Natural killer cell (primary cell): ENCODE results near the gene FARS2. TPM values are rescaled to one million over a fixed set of nuclear protein-coding genes. Genes with fewer than 3 reads are reported as not detected.
A peak's percentile ranks its signal among the peaks of the same experiment; 100 is the strongest.

Experiments
- ATAC-seq, 3 donors: fragments of 150-1000 bp in 2 of 3; fragments of 200-7000 bp in 1 of 3; cut with Tn5 transposase; 1 replicate in 1 of 3; 2 replicates in 2 of 3; pipeline ENCODE4 v1.10.0; 2021; ENCODE audit warnings: mild to moderate bottlenecking in 2 of 3, moderate library complexity in 2 of 3
- DNase-seq, 2 donors: peaks; one replicate each; pipeline versions ENCODE4 v3.0.0 to v3.0.0-alpha.2; 2013 to 2021; ENCODE audit warnings: mixed read lengths in 1 of 2
- H3K27ac ChIP-seq: one replicate; pipeline ENCODE4 v1.5.1; 2013; ENCODE audit warnings: mild to moderate bottlenecking, low read length
- H3K27me3 ChIP-seq: one replicate; pipeline ENCODE4 v1.6.1; 2013; ENCODE audit warnings: low read length; ENCODE audit not compliant: control insufficient read depth, insufficient read depth
- H3K36me3 ChIP-seq: one replicate; pipeline ENCODE4 v1.6.1; 2013; ENCODE audit warnings: low read length; ENCODE audit not compliant: control insufficient read depth, insufficient read depth
- H3K4me1 ChIP-seq: one replicate; pipeline ENCODE4 v1.6.1; 2013; ENCODE audit warnings: low read length; ENCODE audit not compliant: control insufficient read depth, insufficient read depth
- H3K4me3 ChIP-seq: one replicate; pipeline ENCODE4 v1.5.1; 2013; ENCODE audit warnings: low read length
- H3K9me3 ChIP-seq: one replicate; pipeline ENCODE4 v1.6.1; 2013; ENCODE audit warnings: low read length; ENCODE audit not compliant: control insufficient read depth, insufficient read depth
- H3K27ac Mint-ChIP-seq, 2 donors: one replicate each; pipeline ENCODE4 v1.8.0; 2022; ENCODE audit warnings: mild to moderate bottlenecking in 2 of 2, mixed read lengths in 2 of 2, moderate library complexity in 1 of 2
- H3K27me3 Mint-ChIP-seq, 2 donors: one replicate each; pipeline ENCODE4 v1.8.0; 2022; ENCODE audit warnings: low read depth in 2 of 2, mixed read lengths in 2 of 2
- H3K36me3 Mint-ChIP-seq: one replicate; pipeline ENCODE4 v1.8.0; 2022; ENCODE audit warnings: mixed read lengths
- H3K4me1 Mint-ChIP-seq, 2 donors: one replicate each; pipeline ENCODE4 v1.8.0; 2022; ENCODE audit warnings: mixed read lengths in 2 of 2
- H3K4me3 Mint-ChIP-seq: one replicate; pipeline ENCODE4 v1.8.0; 2022; ENCODE audit warnings: mild to moderate bottlenecking, moderate library complexity, mixed read lengths
- H3K9me3 Mint-ChIP-seq, 2 donors: one replicate each; pipeline ENCODE4 v1.8.0; 2022; ENCODE audit warnings: mixed read lengths in 2 of 2
- CTCF ChIP-seq: fragments of 200-600 bp; IDR thresholded peaks from one replicate; pipeline ENCODE4 v1.8.0; 2022; ENCODE audit warnings: antibody characterized with exemption
- WGBS: methylation state at CpG from one replicate; pipeline ENCODE4 v1.1.7; 2013; ENCODE audit warnings: missing lambda C conversion rate; ENCODE audit not compliant: insufficient coverage; 5-methylcytosine and 5-hydroxymethylcytosine counted together
- intact Hi-C: fragments of 100-400 bp; cut with micrococcal nuclease; formaldehyde crosslinking; loops from one replicate; pipeline ENCODE4 v1.14.2; 2022
- total RNA-seq, 4 donors: library from RNA; stranded (reverse); fragments of 120-200 nt in 1 of 4; gene quantifications; one replicate each; pipeline versions ENCODE4 v1.2.3 to v1.2.4, GENCODE V29; 2013 to 2022

The FARS2 gene
- total RNA-seq, 3 donors from 2014 or later (not counting 1 experiment from before 2014, with no cell fraction given), result 15.3 to 24.8 (median 22.7) TPM

- no peaks in the 10 kb centered on the region for H3K4me1 ChIP-seq
- no peaks in the 10 kb centered on the region for H3K27me3 ChIP-seq
- Mint-ChIP-seq H3K36me3 (no peaks in the 10 kb centered on the region), H3K27me3 (no peaks in the 10 kb centered on the region), H3K4me1 (peaks cover 34 to 38% of the 10 kb centered on the region in 2 donors), H3K9me3 (no peaks in the 10 kb centered on the region), H3K27ac (no peak overlapping the region), H3K4me3 (no peak overlapping the region)
- H3K4me3 ChIP-seq, result no peak overlapping the region
- DNase-seq, result no peak
- intact Hi-C loops, result no loop called here
- 95% methylated on average over 3 of the region's 4 CpGs for WGBS
- no peak overlapping the region for H3K27ac ChIP-seq
- no peak for TF ChIP-seq CTCF
- no peaks in the 10 kb centered on the region for H3K9me3 ChIP-seq
- ATAC-seq, result no peak
- no peaks in the 10 kb centered on the region for H3K36me3 ChIP-seq
These were observed 305.4 kb downstream of the FARS2 start for GRCh38 chr6:5566718-5567117.

GRCh38 chr6:5567352-5567751 lies 306.0 kb downstream of the FARS2 start:
- Histone ChIP-seq H3K4me3 (no peak overlapping the region), H3K4me1 (no peaks in the 10 kb centered on the region), H3K27me3 (no peaks in the 10 kb centered on the region), H3K36me3 (no peaks in the 10 kb centered on the region), H3K9me3 (no peaks in the 10 kb centered on the region), H3K27ac (no peak overlapping the region)
- 13% methylated on average over 1 of the region's 3 CpGs for WGBS
- ATAC-seq (peak in 1 of 3 donors; percentile 33), DNase-seq (no peak)
- H3K36me3 Mint-ChIP-seq, result no peaks in the 10 kb centered on the region
- peaks cover 37 to 38% of the 10 kb centered on the region in 2 donors for H3K4me1 Mint-ChIP-seq
- intact Hi-C loops, result no loop called here
- H3K27ac Mint-ChIP-seq, result no peak overlapping the region
- H3K4me3 Mint-ChIP-seq, result no peak overlapping the region
- no peaks in the 10 kb centered on the region for H3K9me3 Mint-ChIP-seq
- H3K27me3 Mint-ChIP-seq, result no peaks in the 10 kb centered on the region
- no peak for TF ChIP-seq CTCF

DNA sequence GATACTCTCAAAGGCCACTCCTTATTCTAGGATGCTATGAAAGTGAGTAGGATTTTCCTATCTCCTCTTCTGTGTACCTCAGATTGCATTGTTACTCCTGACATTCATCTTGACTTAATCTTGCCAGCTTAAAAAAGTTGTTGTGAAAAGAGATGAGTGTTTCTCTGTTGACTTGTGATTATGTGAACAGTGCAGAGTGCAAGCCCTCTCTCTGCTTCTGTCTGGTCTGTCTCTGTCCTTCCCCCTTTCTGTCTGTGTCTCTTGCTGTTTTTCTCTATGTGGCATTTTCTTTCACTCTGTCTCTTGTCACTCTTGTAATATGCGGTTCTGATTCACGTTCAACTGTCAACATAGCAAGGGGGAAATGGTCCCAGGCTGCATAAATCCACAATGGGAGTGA lies 306.6 kb downstream of the FARS2 start:
- intact Hi-C loops, result no loop called here
- Mint-ChIP-seq H3K27ac (no peak overlapping the region), H3K4me1 (peaks cover 37 to 42% of the 10 kb centered on the region in 2 donors), H3K36me3 (no peaks in the 10 kb centered on the region), H3K27me3 (no peaks in the 10 kb centered on the region), H3K4me3 (no peak overlapping the region), H3K9me3 (no peaks in the 10 kb centered on the region)
- Histone ChIP-seq H3K27ac (no peak overlapping the region), H3K27me3 (no peaks in the 10 kb centered on the region), H3K4me3 (no peak overlapping the region), H3K9me3 (no peaks in the 10 kb centered on the region), H3K36me3 (no peaks in the 10 kb centered on the region), H3K4me1 (no peaks in the 10 kb centered on the region)
- no peak for TF ChIP-seq CTCF
- 96% methylated on average over 2 of the region's 2 CpGs for WGBS
- DNase-seq (no peak), ATAC-seq (no peak)

- H3K27me3 Mint-ChIP-seq, result no peaks in the 10 kb centered on the region
- no peak overlapping the region for H3K4me3 Mint-ChIP-seq
- no peak overlapping the region for H3K27ac Mint-ChIP-seq
- Histone ChIP-seq H3K27ac (no peak overlapping the region), H3K4me3 (no peak overlapping the region), H3K36me3 (no peaks in the 10 kb centered on the region), H3K27me3 (no peaks in the 10 kb centered on the region), H3K4me1 (no peaks in the 10 kb centered on the region), H3K9me3 (no peaks in the 10 kb centered on the region)
- peaks cover 37 to 43% of the 10 kb centered on the region in 2 donors for H3K4me1 Mint-ChIP-seq
- 100% methylated on average over 2 of the region's 2 CpGs for WGBS
- no peaks in the 10 kb centered on the region for H3K9me3 Mint-ChIP-seq
- intact Hi-C loops, result no loop called here
- no peak for DNase-seq
- H3K36me3 Mint-ChIP-seq, result no peaks in the 10 kb centered on the region
- ATAC-seq, result no peak
- no peak for TF ChIP-seq CTCF
These were observed 308.2 kb downstream of the FARS2 start for GRCh38 chr6:5569491-5569890.
